CD4-positive, alpha-beta memory T cell (primary cell): ENCODE data around the gene PDE2A. TPM values are rescaled to one million over a fixed set of nuclear protein-coding genes. Genes with fewer than 3 reads are reported as not detected.
"Not testable (repeated sequence)": the region's sequence is repeated elsewhere in the genome, so short reads cannot be mapped to it uniquely, and the experiment has no call there.

Source experiments
- CTCF ChIA-PET: fragments of 350-600 bp; sonication (Branson Sonifier 250); formaldehyde crosslinking; loops from one replicate; lab custom pipeline; 2021; ENCODE audit warnings: inconsistent platforms; ENCODE audit not compliant: partially characterized antibody; lab: Charles Lee
- POLR2A ChIA-PET: fragments of 350-600 bp; sonication (Branson Sonifier 250); formaldehyde crosslinking; loops from one replicate; lab custom pipeline; 2021; ENCODE audit not compliant: partially characterized antibody; lab: Charles Lee
- DNase-seq, 5 donors: peaks; one replicate each; pipeline versions ENCODE4 v3.0.0 to v3.0.0-alpha.2; 2020 to 2022; ENCODE audit warnings: mixed read lengths in 1 of 5
- H3K27ac ChIP-seq: one replicate; pipeline ENCODE4 v1.7.0; 2013; ENCODE audit warnings: low read depth, low read length
- H3K27me3 ChIP-seq: 2 replicates; pipeline ENCODE4 v1.7.0; 2013; ENCODE audit warnings: mild to moderate bottlenecking, low read length, moderate library complexity; ENCODE audit not compliant: insufficient read depth
- H3K36me3 ChIP-seq: 2 replicates; pipeline ENCODE4 v1.7.0; 2013; ENCODE audit warnings: mild to moderate bottlenecking, low read length, moderate library complexity; ENCODE audit not compliant: insufficient read depth
- H3K4me1 ChIP-seq: 2 replicates; pipeline ENCODE4 v1.7.0; 2013; ENCODE audit warnings: mild to moderate bottlenecking, low read length, moderate library complexity; ENCODE audit not compliant: insufficient read depth
- H3K4me3 ChIP-seq, 2 donors: one replicate each; pipeline ENCODE4 v1.7.0; 2013; ENCODE audit warnings: low read length in 2 of 2, mild to moderate bottlenecking in 1 of 2
- H3K9me3 ChIP-seq, 2 donors: one replicate each; pipeline ENCODE4 v1.7.0; 2013; ENCODE audit warnings: low read length in 2 of 2, control low read depth in 1 of 2; ENCODE audit not compliant: control insufficient read depth in 1 of 2
- H3K27ac Mint-ChIP-seq, 7 donors: one replicate each; pipeline ENCODE4 v1.8.0; 2020 to 2021; ENCODE audit warnings: mixed read lengths in 7 of 7, mild to moderate bottlenecking in 6 of 7, inconsistent platforms in 3 of 7, moderate library complexity in 3 of 7
- H3K27me3 Mint-ChIP-seq, 2 donors: one replicate each; pipeline ENCODE4 v1.8.0; 2020 to 2021; ENCODE audit warnings: mixed read lengths in 2 of 2
- H3K36me3 Mint-ChIP-seq, 2 donors: one replicate each; pipeline ENCODE4 v1.8.0; 2020 to 2021; ENCODE audit warnings: mixed read lengths in 2 of 2, inconsistent platforms in 1 of 2, mild to moderate bottlenecking in 1 of 2
- H3K4me1 Mint-ChIP-seq, 4 donors: one replicate each; pipeline ENCODE4 v1.8.0; 2020 to 2021; ENCODE audit warnings: mixed read lengths in 4 of 4, mild to moderate bottlenecking in 1 of 4
- H3K4me3 Mint-ChIP-seq, 8 donors: one replicate each; pipeline ENCODE4 v1.8.0; 2020 to 2021; ENCODE audit warnings: mixed read lengths in 8 of 8, mild to moderate bottlenecking in 7 of 8, moderate library complexity in 6 of 8, inconsistent platforms in 3 of 8
- H3K9me3 Mint-ChIP-seq, 8 donors: one replicate each; pipeline ENCODE4 v1.8.0; 2020 to 2021; ENCODE audit warnings: mixed read lengths in 8 of 8, mild to moderate bottlenecking in 5 of 8, inconsistent platforms in 3 of 8, moderate library complexity in 1 of 8
- intact Hi-C: fragments of 100-400 bp; cut with micrococcal nuclease; formaldehyde crosslinking; loops from one replicate; pipeline ENCODE4 v1.15.1; 2023
- polyA plus RNA-seq, 2 donors: library from polyadenylated mRNA; unstranded; fragments of 300-500 nt; fragmentation: Illumina TruSeq; gene quantifications; one replicate each; pipeline ENCODE4 v1.2.3, GENCODE V29; 2021
- total RNA-seq, 2 experiments: library from RNA; stranded (reverse); gene quantifications; one replicate each; pipeline ENCODE4 v1.2.3, GENCODE V29; 2021

Gene PDE2A
- total and polyA plus RNA-seq, 4 experiments from 2014 or later = 0.11 to 1.7 (median 0.98) TPM

DNA sequence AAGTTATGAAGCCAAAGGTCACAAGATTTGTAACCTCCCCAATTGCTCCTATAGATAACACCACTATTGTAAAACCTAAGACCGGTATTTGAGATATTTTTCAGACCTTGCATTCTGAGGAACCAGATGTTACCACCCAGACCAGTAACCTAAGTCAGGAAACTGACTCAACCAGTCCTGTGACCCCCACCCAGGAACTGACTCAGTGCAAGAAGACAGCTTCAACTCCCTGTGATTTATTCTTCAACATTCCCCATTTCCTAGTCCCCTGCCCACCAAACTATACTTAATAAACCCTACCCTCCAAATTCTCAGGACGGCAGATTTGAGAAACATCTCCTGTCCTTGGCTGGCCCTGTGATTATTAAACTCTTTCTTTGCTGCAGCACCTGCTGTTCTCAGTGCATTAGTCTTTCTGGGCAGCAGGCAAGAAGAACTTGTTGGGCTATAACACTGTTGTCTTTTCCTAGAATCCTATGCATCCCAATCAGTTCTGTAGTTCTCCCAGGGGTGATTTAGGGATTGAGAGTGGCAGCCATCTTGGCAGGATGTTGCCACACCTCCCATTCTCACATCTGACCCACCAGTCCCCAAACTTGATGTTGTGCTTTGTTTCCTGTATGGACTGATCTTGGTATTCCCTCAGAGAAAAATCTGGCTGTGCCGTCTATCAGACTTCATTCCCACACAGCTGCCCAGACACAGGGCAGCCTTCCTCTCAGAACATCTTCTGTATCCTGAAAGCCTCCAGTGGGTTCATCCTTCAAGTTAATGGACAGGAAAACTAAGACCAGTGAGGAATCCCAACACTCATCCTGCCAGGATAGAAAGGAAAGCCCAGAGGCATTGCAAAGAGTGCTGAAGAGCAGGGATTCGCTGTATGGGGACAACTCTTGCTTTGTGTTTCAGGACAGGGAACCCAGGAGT, 104.0 kb downstream of the PDE2A start:
- H3K4me1 ChIP-seq = no peaks in the 10 kb centered on the region
- H3K27ac ChIP-seq = no peak overlapping the region
- Mint-ChIP-seq H3K9me3 (no peaks in the 10 kb centered on the region), H3K27ac (peak overlapping the region in 1 of 7 donors; percentile 27), H3K36me3 (no peaks in the 10 kb centered on the region), H3K4me1 (peaks cover 0 to 11% (median 1%) of the 10 kb centered on the region in 4 donors), H3K27me3 (peaks cover 6 to 10% of the 10 kb centered on the region in 2 donors), H3K4me3 (no peak overlapping the region)
- no peak for DNase-seq
- CTCF ChIA-PET = no interaction called here
- intact Hi-C loops = no loop called here
- H3K36me3 ChIP-seq = no peaks in the 10 kb centered on the region
- H3K27me3 ChIP-seq = no peaks in the 10 kb centered on the region
- H3K9me3 ChIP-seq = no peaks in the 10 kb centered on the region
- H3K4me3 ChIP-seq = no peak overlapping the region
- POLR2A ChIA-PET = no interaction called here

DNA sequence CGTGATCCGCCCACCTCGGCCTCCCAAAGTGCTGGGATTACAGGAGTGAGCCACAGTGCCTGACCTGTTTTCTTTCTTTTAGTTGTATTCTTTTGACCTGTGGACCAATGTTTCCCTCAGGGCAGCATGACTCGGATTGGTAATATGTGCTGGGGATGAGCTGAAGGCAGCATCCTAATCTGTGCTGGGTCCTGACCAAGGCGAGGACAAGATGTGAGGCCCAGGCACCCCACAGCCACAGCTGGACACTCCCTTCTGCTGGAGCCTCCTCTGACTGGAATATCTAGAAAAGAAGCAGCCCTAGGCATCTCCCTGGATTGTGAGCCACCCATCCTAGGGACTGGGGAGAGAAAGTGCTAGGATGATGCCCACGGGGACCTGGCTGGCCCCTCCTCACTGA, 105.4 kb downstream of the PDE2A start:
- Mint-ChIP-seq H3K4me1 (peaks cover 0 to 11% (median 1%) of the 10 kb centered on the region in 4 donors), H3K27me3 (peaks cover 3 to 6% of the 10 kb centered on the region in 2 donors), H3K27ac (no peak overlapping the region), H3K36me3 (no peaks in the 10 kb centered on the region), H3K9me3 (no peaks in the 10 kb centered on the region), H3K4me3 (no peak overlapping the region)
- intact Hi-C loops = no loop called here
- Histone ChIP-seq H3K27ac (no peak overlapping the region), H3K4me1 (no peaks in the 10 kb centered on the region), H3K36me3 (no peaks in the 10 kb centered on the region), H3K9me3 (no peaks in the 10 kb centered on the region), H3K4me3 (no peak overlapping the region), H3K27me3 (no peaks in the 10 kb centered on the region)
- POLR2A ChIA-PET = no interaction called here
- CTCF ChIA-PET = no interaction called here
- no peak for DNase-seq

DNA sequence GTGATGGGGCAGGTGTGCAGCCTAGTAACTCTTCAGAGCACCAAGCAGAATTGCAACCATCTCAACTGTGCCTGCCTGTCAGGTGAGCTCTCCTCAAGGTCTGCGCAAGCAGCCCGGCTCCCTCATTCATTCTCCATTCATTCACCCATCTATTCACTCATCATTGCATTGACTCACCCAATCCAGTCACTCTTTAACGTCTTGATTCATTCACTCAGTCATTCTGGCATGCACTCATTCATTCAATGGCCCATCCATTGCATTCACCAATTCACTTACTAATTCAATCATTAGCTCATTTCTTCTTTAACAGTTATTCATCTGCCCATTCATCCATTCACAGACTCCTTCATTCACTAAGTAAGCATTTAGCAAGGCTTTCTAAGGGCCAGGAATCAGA, 111.8 kb downstream of the PDE2A start:
- ChIA-PET POLR2A (no interaction called here), CTCF (interaction anchor here (1.7 to 2.1 kb wide), 2 partner anchors 9 to 91 kb away, joined by 4 to 6 read pairs; no protein-coding TSS in a partner anchor)
- intact Hi-C loops = no loop called here

DNA sequence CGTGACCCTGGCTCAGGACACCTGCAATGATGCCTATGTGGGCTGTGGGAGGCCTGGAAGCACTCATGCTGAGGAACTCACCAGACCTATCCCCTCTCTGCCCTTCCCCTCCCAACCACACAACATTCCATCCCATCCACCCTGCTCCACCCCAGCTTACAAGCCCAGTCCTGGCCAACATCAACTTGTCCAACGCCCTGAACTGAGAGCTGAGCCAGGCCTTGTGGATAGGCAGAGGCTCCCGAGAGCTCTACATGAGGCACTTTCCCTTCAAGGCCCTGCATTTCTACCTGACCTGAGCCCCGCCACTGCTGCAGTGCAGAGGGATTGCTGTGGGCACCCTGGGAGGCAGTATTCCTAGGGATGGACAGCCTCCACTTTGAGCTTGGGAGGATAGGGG, 112.4 kb downstream of the PDE2A start:
- Mint-ChIP-seq H3K9me3 (no peaks in the 10 kb centered on the region), H3K4me3 (no peak overlapping the region), H3K27me3 (no peaks in the 10 kb centered on the region), H3K36me3 (no peaks in the 10 kb centered on the region), H3K27ac (no peak overlapping the region), H3K4me1 (peaks cover 0 to 2% (median 0%) of the 10 kb centered on the region in 4 donors)
- intact Hi-C loops = no loop called here
- POLR2A ChIA-PET = no interaction called here
- no peaks in the 10 kb centered on the region for H3K27me3 ChIP-seq
- H3K9me3 ChIP-seq = no peaks in the 10 kb centered on the region
- DNase-seq = no peak
- CTCF ChIA-PET = interaction anchor here (1.1 to 2.1 kb wide), 3 partner anchors 9 to 90 kb away, joined by 3 to 6 read pairs (median 4); no protein-coding TSS in a partner anchor
- no peaks in the 10 kb centered on the region for H3K4me1 ChIP-seq
- H3K36me3 ChIP-seq = no peaks in the 10 kb centered on the region
- H3K4me3 ChIP-seq = no peak overlapping the region
- H3K27ac ChIP-seq = no peak overlapping the region

More for the DNA sequence above, 111.8 kb downstream of the PDE2A start:
- Mint-ChIP-seq H3K27ac (no peak overlapping the region), H3K36me3 (no peaks in the 10 kb centered on the region), H3K27me3 (no peaks in the 10 kb centered on the region), H3K4me3 (no peak overlapping the region), H3K9me3 (no peaks in the 10 kb centered on the region), H3K4me1 (peaks cover 0 to 2% (median 0%) of the 10 kb centered on the region in 4 donors)
- Histone ChIP-seq H3K36me3 (no peaks in the 10 kb centered on the region), H3K27ac (no peak overlapping the region), H3K9me3 (no peaks in the 10 kb centered on the region), H3K4me1 (no peaks in the 10 kb centered on the region), H3K27me3 (no peaks in the 10 kb centered on the region), H3K4me3 (no peak overlapping the region)
- no peak for DNase-seq

DNA sequence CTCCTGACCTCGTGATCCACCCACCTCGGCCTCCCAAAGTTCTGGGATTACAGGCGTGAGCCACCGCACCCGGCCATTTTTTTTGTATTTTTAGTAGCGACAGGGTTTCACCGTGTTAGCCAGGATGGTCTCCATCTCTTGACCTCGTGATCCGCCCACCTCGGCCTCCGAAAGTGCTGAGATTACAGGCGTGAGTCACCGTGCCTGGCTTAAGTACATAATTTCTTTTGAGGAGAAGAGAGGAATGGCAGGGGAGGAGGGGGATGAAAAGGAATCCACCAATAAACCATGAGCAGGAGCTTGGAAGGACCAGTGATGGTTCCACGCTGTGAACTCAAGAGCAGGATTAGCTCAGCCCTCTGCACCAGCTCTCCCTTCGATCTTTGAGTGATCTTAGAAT, 113.4 kb downstream of the PDE2A start:
- H3K4me3 ChIP-seq, H3K27ac Mint-ChIP-seq, H3K9me3 ChIP-seq, H3K36me3 Mint-ChIP-seq, H3K9me3 Mint-ChIP-seq, H3K27me3 Mint-ChIP-seq, POLR2A ChIA-PET, H3K36me3 ChIP-seq, H3K27me3 ChIP-seq, DNase-seq, intact Hi-C loops, H3K4me1 ChIP-seq, H3K27ac ChIP-seq, H3K4me3 Mint-ChIP-seq, H3K4me1 Mint-ChIP-seq: not testable (repeated sequence)
- CTCF ChIA-PET = interaction anchor here (1.1 to 2.1 kb wide), 3 partner anchors 8 to 89 kb away, joined by 3 to 6 read pairs (median 4); no protein-coding TSS in a partner anchor

DNA sequence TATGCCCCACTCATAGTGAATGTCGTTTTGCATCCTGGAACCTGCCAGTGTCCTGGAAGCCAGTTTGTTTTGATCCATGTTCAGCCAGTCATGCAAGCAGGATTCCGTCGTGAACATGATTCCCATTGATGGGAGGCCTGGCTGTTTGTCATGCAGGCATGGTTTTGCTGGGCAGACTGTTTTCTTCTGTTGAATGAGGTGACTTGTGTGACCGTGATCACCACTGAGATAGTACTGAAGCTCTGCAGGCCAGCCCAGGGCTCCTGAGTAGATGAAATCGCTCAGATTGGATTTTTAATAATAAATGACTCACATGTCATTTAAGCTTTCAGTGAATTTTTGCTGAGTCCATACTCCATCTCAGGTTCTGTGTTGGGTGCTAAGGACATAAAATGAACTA, 117.8 kb downstream of the PDE2A start:
- Histone ChIP-seq H3K9me3 (no peaks in the 10 kb centered on the region), H3K27me3 (no peaks in the 10 kb centered on the region), H3K4me1 (no peaks in the 10 kb centered on the region), H3K36me3 (no peaks in the 10 kb centered on the region), H3K27ac (no peak overlapping the region), H3K4me3 (no peak overlapping the region)
- peaks cover 5 to 8% of the 10 kb centered on the region in 2 donors for H3K27me3 Mint-ChIP-seq
- H3K27ac Mint-ChIP-seq = no peak overlapping the region
- intact Hi-C loops = no loop called here
- peaks cover 6 to 16% (median 13%) of the 10 kb centered on the region in 4 donors for H3K4me1 Mint-ChIP-seq
- H3K4me3 Mint-ChIP-seq = no peak overlapping the region
- H3K9me3 Mint-ChIP-seq = peaks cover 0 to 2% (median 0%) of the 10 kb centered on the region in 8 donors
- DNase-seq = no peak
- ChIA-PET POLR2A (no interaction called here), CTCF (interaction anchor here (3.5 kb wide), 1 partner anchor 86 kb away, joined by 13 read pairs; no protein-coding TSS in a partner anchor)
- H3K36me3 Mint-ChIP-seq = no peaks in the 10 kb centered on the region

DNA sequence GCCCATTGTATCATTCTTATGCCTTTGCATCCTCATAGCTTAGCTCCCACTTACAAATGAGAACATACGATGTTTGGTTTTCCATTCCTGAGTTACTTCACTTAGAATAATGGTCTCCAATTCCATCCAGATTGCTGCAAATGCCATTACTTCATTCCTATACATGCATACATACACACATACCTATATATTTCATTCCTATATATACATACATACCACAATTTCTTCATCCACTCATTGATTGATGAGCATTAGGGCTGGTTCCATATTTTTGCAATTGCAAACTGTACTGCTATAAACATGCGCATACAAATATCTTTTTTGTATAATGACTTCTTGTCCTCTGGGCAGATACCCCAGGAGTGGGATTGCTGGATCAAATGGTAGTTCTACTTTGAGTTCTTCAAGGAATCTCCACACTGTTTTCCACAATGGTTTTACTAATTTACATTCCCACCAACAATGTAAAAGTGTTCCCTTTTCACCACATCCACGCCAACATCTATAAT, 119.2 kb downstream of the PDE2A start:
- H3K9me3 Mint-ChIP-seq, H3K27me3 ChIP-seq, H3K27me3 Mint-ChIP-seq, H3K4me3 Mint-ChIP-seq, H3K27ac ChIP-seq, H3K4me3 ChIP-seq, H3K4me1 ChIP-seq, H3K36me3 ChIP-seq, POLR2A ChIA-PET, H3K9me3 ChIP-seq, H3K36me3 Mint-ChIP-seq, intact Hi-C loops, H3K27ac Mint-ChIP-seq, DNase-seq: not testable (repeated sequence)
- H3K4me1 Mint-ChIP-seq = peaks cover 6 to 16% (median 13%) of the 10 kb centered on the region in 4 donors
- CTCF ChIA-PET = interaction anchor here (1.9 to 3.5 kb wide), 4 partner anchors 74 to 85 kb away, joined by 4 to 37 read pairs (median 14); no protein-coding TSS in a partner anchor
